Stimulated activated CD8-positive, alpha-beta memory T cell treated with anti-CD3 and anti-CD28 coated beads, Interleukin-7, amount 100 ng/mL, for 4 hours (primary cell): ENCODE results near the gene PCIF1.
"Not testable (repeated sequence)": the region's sequence is repeated elsewhere in the genome, so short reads cannot be mapped to it uniquely, and the experiment has no call there.

Experiments used
- DNase-seq, 2 donors: peaks; one replicate each; pipeline ENCODE4 v3.0.0-alpha.2; 2020; ENCODE audit warnings: low read depth in 2 of 2

The PCIF1 gene

GRCh38 chr20:45994761-45995493 lies 60.4 kb downstream of the PCIF1 start:
- DNase-seq: no peak

GRCh38 chr20:45995495-45996097 lies 61.1 kb downstream of the PCIF1 start:
- not testable (repeated sequence) for DNase-seq

- no peak for DNase-seq
Measured at GRCh38 chr20:45997187-45997586, 62.7 kb downstream of the PCIF1 start.
